IPS-20b (cell line): ENCODE results near the gene RORC.
A peak's percentile ranks its signal among the peaks of the same experiment; 100 is the strongest.

ENCODE experiments used
- H3K27ac ChIP-seq: one replicate; pipeline ENCODE4 v1.5.1; 2013; ENCODE audit warnings: low read length
- H3K27me3 ChIP-seq: 2 replicates; pipeline ENCODE4 v1.6.1; 2013; ENCODE audit warnings: mild to moderate bottlenecking, low read length, inconsistent platforms; ENCODE audit not compliant: insufficient read depth
- H3K36me3 ChIP-seq: 2 replicates; pipeline ENCODE4 v1.6.1; 2013; ENCODE audit warnings: low read depth, mild to moderate bottlenecking, inconsistent platforms, low read length, moderate library complexity; ENCODE audit not compliant: insufficient read depth
- H3K4me1 ChIP-seq: 2 replicates; pipeline ENCODE4 v1.6.1; 2013; ENCODE audit warnings: mild to moderate bottlenecking, control low read depth, inconsistent platforms, low read length, moderate library complexity; ENCODE audit not compliant: insufficient read depth
- H3K4me3 ChIP-seq: 2 replicates; pipeline ENCODE4 v1.5.1; 2013; ENCODE audit warnings: mild to moderate bottlenecking, low read length, inconsistent platforms
- H3K9ac ChIP-seq: 2 replicates; pipeline ENCODE4 v1.6.1; 2013; ENCODE audit warnings: low read depth, mild to moderate bottlenecking, inconsistent platforms, low read length, moderate library complexity
- H3K9me3 ChIP-seq: 2 replicates; pipeline ENCODE4 v1.6.1; 2013; ENCODE audit warnings: mild to moderate bottlenecking, low read depth, low read length, inconsistent platforms; ENCODE audit not compliant: insufficient read depth

RORC gene

DNA sequence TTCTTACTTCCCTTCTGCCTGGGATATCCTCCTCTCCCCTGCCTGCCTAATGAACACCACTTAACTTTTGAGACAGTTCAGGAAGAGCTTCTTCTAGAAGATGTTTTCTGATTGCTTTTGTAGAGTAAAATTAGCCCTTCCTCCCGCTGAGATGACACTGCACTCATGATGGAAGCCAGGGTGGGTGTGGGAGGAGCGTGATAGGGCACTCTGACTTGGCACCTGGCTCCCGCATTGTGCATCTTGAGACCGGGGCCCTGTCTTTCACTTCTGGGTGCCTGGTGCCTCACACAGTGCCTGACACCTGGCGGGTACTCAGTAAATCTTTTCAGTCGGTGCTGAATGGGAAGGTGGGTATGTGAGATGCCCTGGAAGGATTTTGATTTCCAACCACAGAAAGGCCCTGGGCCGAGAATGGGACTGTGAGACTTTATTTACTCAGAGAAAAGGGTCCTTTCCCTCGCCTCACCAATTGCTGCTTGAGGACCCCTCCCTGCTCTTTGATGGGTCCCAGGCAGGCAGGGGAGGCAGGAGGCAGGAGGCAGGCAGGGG is 15.2 kb upstream of the RORC start:
- Histone ChIP-seq H3K36me3 (no peaks in the 10 kb centered on the region), H3K9ac (no peak overlapping the region), H3K4me1 (peaks cover 8% of the 10 kb centered on the region), H3K27ac (no peak overlapping the region), H3K4me3 (no peak overlapping the region), H3K9me3 (no peaks in the 10 kb centered on the region), H3K27me3 (peaks cover 6% of the 10 kb centered on the region; the same call in 1 of the 2 replicates)

DNA sequence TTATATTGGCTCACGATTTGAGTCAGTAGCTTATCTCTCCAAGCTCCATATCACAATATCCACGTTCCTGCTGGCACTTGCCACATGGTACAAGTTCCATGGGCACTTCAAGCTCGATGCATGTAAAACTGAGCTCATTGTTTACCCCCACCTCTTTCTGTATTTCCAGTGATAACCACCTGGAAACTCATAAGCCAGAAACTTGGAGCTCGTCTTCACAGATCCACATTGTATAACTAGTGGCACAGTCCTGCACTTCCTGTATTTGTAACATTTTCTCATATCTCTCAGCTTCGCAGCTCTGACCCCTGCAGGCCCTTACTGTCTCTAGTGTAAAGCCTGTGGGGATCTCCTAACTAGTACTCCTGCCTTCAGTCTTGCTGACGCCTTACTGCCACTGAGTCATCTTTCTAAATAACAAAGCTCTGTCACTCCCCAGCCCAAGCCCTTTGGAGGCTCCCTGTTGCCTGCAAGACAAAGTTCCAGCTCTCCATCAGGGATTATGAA is 14.5 kb upstream of the RORC start:
- Histone ChIP-seq H3K4me1 (peaks cover 8% of the 10 kb centered on the region), H3K9me3 (no peaks in the 10 kb centered on the region), H3K27ac (no peak overlapping the region), H3K36me3 (no peaks in the 10 kb centered on the region), H3K9ac (no peak overlapping the region), H3K27me3 (peaks cover 8% of the 10 kb centered on the region), H3K4me3 (no peak overlapping the region)

GRCh38 chr1:151843398-151843797 is 11.8 kb upstream of the RORC start:
- H3K4me1 ChIP-seq = peaks cover 19% of the 10 kb centered on the region
- H3K27me3 ChIP-seq = peaks cover 30% of the 10 kb centered on the region
- no peak overlapping the region for H3K9ac ChIP-seq
- H3K27ac ChIP-seq = no peak overlapping the region
- H3K9me3 ChIP-seq = no peaks in the 10 kb centered on the region
- no peak overlapping the region for H3K4me3 ChIP-seq
- no peaks in the 10 kb centered on the region for H3K36me3 ChIP-seq

DNA sequence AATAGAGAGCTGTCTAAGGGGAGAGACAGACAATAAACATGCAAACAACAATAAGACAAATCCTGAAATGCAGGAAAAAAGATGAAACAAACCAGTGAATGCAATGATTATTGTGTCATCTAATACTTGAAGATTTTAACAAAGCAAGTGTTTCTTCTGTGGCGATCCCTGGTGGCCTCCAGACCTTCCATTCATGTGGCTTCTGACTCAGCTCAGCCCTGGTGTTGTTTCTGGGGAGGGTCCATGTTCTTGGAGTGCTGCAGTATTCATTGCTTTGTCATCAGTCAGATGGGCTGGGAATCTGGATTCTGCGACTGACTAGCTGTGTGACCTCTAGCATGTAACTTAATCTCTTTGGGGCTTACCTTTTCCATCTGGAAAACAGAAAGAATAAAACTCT is 9.5 kb upstream of the RORC start:
- H3K27me3 ChIP-seq = peaks cover 49% of the 10 kb centered on the region
- H3K9ac ChIP-seq = no peak overlapping the region
- no peaks in the 10 kb centered on the region for H3K36me3 ChIP-seq
- H3K4me1 ChIP-seq = peaks cover 13% of the 10 kb centered on the region
- no peak overlapping the region for H3K4me3 ChIP-seq
- no peaks in the 10 kb centered on the region for H3K9me3 ChIP-seq
- H3K27ac ChIP-seq = no peak overlapping the region

GRCh38 chr1:151840421-151840820 is 8.8 kb upstream of the RORC start:
- Histone ChIP-seq H3K36me3 (no peaks in the 10 kb centered on the region), H3K27me3 (peaks cover 49% of the 10 kb centered on the region), H3K4me1 (peaks cover 11% of the 10 kb centered on the region), H3K27ac (peak overlapping the region; percentile 74), H3K4me3 (peak overlapping the region; percentile 83), H3K9ac (peak overlapping the region; percentile 92; the same call in 1 of the 2 replicates), H3K9me3 (no peaks in the 10 kb centered on the region)

- Histone ChIP-seq H3K9ac (peak within 1 kb of the TSS; percentile 92), H3K36me3 (no peaks in the 10 kb centered on the region), H3K4me3 (peak within 1 kb of the TSS; percentile 83), H3K27ac (peak within 1 kb of the TSS; percentile 74), H3K4me1 (peaks cover 11% of the 10 kb centered on the region), H3K9me3 (no peaks in the 10 kb centered on the region), H3K27me3 (peaks cover 49% of the 10 kb centered on the region)
Observed at GRCh38 chr1:151839457-151840403, 8.1 kb upstream of the RORC start, which contains the start of gene C2CD4D. Gene C2CD4D, minus strand, starts transcription at chr1:151839820. Its CDS starts 831 bp downstream, at chr1:151838989.

DNA sequence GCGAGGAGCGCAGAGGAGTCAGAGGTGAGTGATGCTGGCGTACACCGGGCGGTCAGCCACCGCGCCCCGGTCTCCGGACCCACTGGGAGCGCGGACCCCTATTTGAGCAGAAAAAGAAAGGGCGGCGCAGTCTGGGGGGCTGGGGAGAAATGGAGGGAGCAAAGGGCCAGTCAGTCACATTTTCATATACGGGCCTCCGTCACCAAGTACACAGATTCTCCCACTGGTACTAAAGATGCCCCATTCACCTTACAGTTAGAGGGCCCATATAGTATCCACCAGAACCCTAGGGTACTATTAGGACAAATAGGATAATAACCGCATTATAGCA is 7.4 kb upstream of the RORC start:
- Histone ChIP-seq H3K9me3 (no peaks in the 10 kb centered on the region), H3K4me1 (peaks cover 11% of the 10 kb centered on the region), H3K36me3 (no peaks in the 10 kb centered on the region), H3K9ac (peak overlapping the region; percentile 92; the same call in 1 of the 2 replicates), H3K27me3 (peaks cover 49% of the 10 kb centered on the region), H3K27ac (no peak overlapping the region), H3K4me3 (peak overlapping the region; percentile 83)

- Histone ChIP-seq H3K9ac (peak overlapping the region; percentile 92; the same call in 1 of the 2 replicates), H3K36me3 (no peaks in the 10 kb centered on the region), H3K4me1 (peaks cover 11% of the 10 kb centered on the region), H3K27ac (no peak overlapping the region), H3K27me3 (peaks cover 49% of the 10 kb centered on the region), H3K4me3 (peak overlapping the region; percentile 83; the same call in 1 of the 2 replicates), H3K9me3 (no peaks in the 10 kb centered on the region)
Observed at GRCh38 chr1:151838222-151839081, 6.8 kb upstream of the RORC start.

DNA sequence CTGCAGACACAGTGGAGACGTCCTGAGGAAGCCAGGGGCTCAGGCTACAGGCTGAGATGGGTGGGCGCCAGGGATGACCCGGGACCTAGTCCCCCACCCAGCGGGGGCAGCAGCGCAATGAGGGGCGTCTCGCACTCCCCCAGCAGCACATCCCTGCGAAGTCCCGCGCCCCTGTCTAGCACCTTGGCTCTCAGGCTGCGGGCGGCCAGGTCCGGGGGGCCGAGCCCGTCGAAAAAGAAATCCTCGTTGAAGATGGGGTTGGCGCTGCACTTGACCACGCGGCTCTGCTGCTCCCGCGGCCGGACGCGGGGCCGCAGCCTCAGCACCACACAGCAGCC is 6.3 kb upstream of the RORC start:
- no peak overlapping the region for H3K9ac ChIP-seq
- peak overlapping the region; percentile 83; the same call in 1 of the 2 replicates for H3K4me3 ChIP-seq
- H3K4me1 ChIP-seq = peaks cover 11% of the 10 kb centered on the region
- H3K27me3 ChIP-seq = peaks cover 49% of the 10 kb centered on the region
- H3K36me3 ChIP-seq = no peaks in the 10 kb centered on the region
- no peak overlapping the region for H3K27ac ChIP-seq
- H3K9me3 ChIP-seq = no peaks in the 10 kb centered on the region

DNA sequence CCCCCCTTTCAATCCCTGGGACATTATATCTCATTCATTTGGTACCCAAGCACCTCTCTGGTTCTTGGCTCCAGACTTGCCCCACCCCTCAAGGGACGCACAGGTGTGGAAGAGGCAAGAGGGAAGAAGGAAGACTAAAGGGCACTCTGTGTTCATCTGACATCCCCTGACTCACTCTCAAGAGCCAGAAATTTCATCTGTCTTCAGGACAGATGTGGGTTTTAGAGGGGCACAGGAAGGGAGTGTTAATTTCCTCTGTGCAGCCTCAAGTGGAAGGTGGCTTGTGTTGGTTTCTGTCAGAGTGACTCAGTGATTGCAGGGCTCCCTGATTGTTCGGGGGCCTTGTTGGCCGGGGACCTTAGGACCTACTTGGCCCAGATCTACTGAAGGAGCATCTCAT is 5.6 kb upstream of the RORC start:
- H3K4me1 ChIP-seq = peaks cover 11% of the 10 kb centered on the region
- H3K9me3 ChIP-seq = no peaks in the 10 kb centered on the region
- no peak overlapping the region for H3K4me3 ChIP-seq
- no peak overlapping the region for H3K27ac ChIP-seq
- H3K36me3 ChIP-seq = no peaks in the 10 kb centered on the region
- no peak overlapping the region for H3K9ac ChIP-seq
- H3K27me3 ChIP-seq = peaks cover 49% of the 10 kb centered on the region

DNA sequence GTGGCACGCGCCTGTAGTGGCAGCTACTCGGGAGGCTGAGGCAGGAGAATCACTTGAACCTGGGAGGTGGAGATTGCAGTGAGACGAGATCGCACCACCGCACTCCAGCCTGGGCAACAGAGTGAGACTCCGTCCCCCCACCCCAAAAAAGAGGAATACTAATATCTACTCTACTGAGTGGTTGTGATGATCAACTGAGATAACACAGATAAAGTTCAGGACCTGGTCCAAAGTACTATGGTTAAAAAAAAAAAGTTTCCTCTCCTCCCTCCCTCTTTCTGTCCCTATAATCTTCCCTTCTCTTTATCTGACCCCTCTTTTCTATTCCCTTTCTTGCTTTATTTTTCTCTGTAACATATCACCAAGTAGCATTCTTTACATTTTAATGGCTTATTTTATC is 4.0 kb upstream of the RORC start:
- no peak overlapping the region for H3K9ac ChIP-seq
- no peak overlapping the region for H3K4me3 ChIP-seq
- peaks cover 6% of the 10 kb centered on the region for H3K4me1 ChIP-seq
- no peaks in the 10 kb centered on the region for H3K9me3 ChIP-seq
- H3K27ac ChIP-seq = no peak overlapping the region
- H3K36me3 ChIP-seq = no peaks in the 10 kb centered on the region
- peaks cover 40% of the 10 kb centered on the region for H3K27me3 ChIP-seq
